GM12878 (cell line): ENCODE measurements around the gene ARHGAP45.

Experiments used
- BHLHE40 ChIP-seq, 2 experiments: fragments of 450-650 bp in 1 of 2; IDR thresholded peaks; 2 replicates each; pipeline ENCODE4 v1.6.1; 2011 to 2017; ENCODE audit warnings: low read depth in 2 of 2, borderline replicate concordance in 1 of 2, improper control_type of control experiment in 1 of 2, low read length in 1 of 2, mild to moderate bottlenecking in 1 of 2
- CTCF ChIP-seq, 3 experiments: IDR thresholded peaks in 2 of 3; conservative IDR thresholded peaks in 1 of 3; 2 replicates each; pipeline ENCODE4 v1.5.1; 2011; ENCODE audit warnings: low read depth in 3 of 3, low read length in 3 of 3, mild to moderate bottlenecking in 3 of 3, control low read depth in 2 of 3, moderate library complexity in 2 of 3, inconsistent platforms in 1 of 3, mixed read lengths in 1 of 3; ENCODE audit not compliant: control insufficient read depth in 2 of 3, insufficient read depth in 1 of 3; ENCODE audit errors: extremely low read depth in 1 of 3
- CUX1 ChIP-seq: IDR thresholded peaks from 2 replicates; pipeline ENCODE4 v1.6.1; 2012; ENCODE audit warnings: improper control_type of control experiment, low read depth, low read length; ENCODE audit not compliant: insufficient replicate concordance
- IKZF1 ChIP-seq: fragments of 450-650 bp; conservative IDR thresholded peaks from 2 replicates; pipeline ENCODE4 v1.6.1; 2017; ENCODE audit warnings: antibody characterized with exemption, mild to moderate bottlenecking
- POLR2AphosphoS2 ChIP-seq: IDR thresholded peaks from 2 replicates; pipeline ENCODE4 v1.6.1; 2011; ENCODE audit warnings: low read depth, mild to moderate bottlenecking, low read length, improper control_type of control experiment, moderate library complexity
- STAT1 ChIP-seq: fragments of 450-650 bp; conservative IDR thresholded peaks from 2 replicates; pipeline ENCODE4 v1.6.1; 2014; ENCODE audit warnings: antibody characterized with exemption, mild to moderate bottlenecking
- TARDBP ChIP-seq: IDR thresholded peaks from 2 replicates; pipeline ENCODE4 v1.6.1; 2016; ENCODE audit warnings: borderline replicate concordance

- TF ChIP-seq CUX1 (no peak), CTCF (IDR thresholded peaks at IDR 0.05 in 2 of 3, conservative IDR thresholded peaks at IDR 0.05 in 1 of 3; ENCODE audit: control insufficient read depth in 2 of 3, extremely low read depth in 1 of 3, insufficient read depth in 1 of 3, low read depth in 3 of 3, low read length in 3 of 3) (no peak), POLR2AphosphoS2 (no peak), BHLHE40 (IDR thresholded peaks at IDR 0.05; ENCODE audit: borderline replicate concordance in 1 of 2, low read depth in 2 of 2, low read length in 1 of 2) (no peak), TARDBP (no peak), IKZF1 (no peak), STAT1 (no peak)
Measured at GRCh38 chr19:1037621-1038064, 29.3 kb upstream of the ARHGAP45 start.
